GM19099 (cell line): Measurements from ENCODE around the gene TGIF1.

Experiments
- POLR2A ChIP-seq: IDR thresholded peaks from 3 replicates; pipeline ENCODE4 v1.6.1; 2011; ENCODE audit warnings: low read depth; ENCODE audit not compliant: insufficient read length; ENCODE audit errors: extremely low read depth

Gene TGIF1

DNA sequence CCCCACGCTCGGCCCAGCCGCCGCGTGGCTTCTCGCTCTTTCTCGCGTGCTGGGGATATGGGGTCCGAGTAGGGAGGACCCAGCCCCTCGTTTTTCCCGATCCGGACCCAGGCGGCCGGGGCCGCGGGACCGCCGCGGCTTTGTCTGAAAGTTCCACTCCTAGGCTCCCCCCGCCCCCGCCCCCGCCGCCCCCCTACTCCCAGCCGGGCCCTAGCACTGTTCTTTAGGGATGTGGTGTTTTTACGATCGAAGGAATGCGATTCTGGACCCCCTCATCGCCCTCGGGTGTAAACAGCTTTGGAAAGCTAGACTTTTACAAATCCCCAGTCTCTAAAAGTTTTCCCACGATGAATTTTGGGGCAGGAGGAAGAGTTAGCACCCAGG is 819 bp downstream of the TGIF1 start:
- no peak for TF ChIP-seq POLR2A

DNA sequence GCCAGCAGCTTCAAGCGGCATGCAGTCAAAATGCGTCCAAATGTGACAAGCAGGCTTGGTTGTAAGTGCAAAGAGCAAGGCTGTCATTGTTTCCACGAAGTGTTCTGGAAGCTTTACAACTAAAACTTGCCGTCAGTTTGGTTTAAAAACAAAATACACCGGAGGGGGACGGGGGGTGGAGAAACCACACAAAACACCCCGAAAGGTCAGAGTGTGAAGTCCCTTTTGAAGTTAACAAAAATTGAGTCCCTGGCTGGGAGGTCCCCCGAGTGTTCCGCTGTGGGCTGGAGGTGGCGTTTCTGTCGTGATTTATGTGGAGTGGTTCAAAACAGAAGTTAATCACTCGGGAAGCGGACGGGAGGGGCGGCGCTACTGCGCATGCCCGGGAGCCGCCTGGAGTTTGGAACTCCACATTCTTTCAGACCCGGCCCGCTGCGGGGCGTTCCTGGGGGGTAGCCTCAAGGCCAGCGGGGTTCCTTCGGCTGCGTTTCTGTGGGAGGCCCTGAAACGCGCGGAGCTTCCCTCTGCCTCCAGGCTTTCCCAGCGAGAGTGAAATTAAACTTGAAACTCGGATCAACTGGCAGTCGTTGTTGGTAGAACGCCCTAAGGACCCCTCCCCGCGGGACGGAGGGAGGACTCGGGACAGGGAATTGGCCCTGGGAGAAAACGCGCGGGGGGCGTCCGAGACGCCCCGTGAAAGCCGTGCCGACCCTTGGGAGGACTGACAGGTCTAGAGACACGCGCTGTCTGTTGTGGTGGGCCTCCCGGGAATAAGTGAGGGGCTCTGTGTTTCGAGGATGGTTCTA is 1.4 kb downstream of the TGIF1 start:
- peak; percentile 47 for TF ChIP-seq POLR2A

DNA sequence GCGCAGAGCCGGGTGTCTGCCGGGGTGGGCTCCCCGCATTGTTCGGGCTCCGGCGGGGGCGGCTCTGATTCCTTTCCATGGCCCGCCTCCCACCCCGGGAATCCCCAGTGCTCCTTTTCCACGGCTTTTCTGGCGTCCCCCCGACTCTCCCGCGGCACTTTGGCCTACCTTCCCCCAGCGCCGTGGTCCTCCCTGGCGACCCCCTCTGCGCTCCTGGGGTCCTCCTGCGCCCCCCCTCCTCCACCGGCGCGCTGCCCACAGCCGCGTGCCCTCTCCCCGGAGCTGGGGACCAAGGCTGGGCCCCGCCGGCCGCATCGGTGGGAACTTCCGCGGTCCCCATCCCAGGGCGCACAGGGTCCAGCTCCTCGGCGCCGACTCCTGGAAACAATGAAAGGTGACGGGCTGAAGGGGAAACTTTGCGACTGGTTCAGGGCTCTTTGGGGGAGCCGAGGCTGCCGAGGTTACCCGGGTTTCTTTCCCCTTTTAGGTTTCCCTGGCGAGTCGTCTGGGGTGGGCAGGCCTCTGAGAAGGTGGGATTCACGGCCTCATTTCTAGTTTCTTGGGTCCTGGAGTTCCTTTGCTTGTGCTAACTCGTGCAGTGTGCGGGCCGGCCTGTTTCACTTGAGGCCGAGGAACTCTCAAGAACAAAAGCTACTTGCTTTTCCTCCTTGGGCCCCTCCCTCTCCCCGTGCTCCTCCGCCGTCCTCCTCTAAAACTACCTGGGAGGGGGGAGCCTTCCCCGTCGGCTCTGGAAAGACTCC is 2.2 kb downstream of the TGIF1 start:
- TF ChIP-seq POLR2A = no peak

GRCh38 chr18:3452750-3453539 is 3.0 kb downstream of the TGIF1 start:
- no peak for TF ChIP-seq POLR2A

- no peak for TF ChIP-seq POLR2A
Observed at GRCh38 chr18:3453540-3454364, 3.8 kb downstream of the TGIF1 start.

GRCh38 chr18:3454365-3455089 is 4.6 kb downstream of the TGIF1 start:
- TF ChIP-seq POLR2A = no peak

DNA sequence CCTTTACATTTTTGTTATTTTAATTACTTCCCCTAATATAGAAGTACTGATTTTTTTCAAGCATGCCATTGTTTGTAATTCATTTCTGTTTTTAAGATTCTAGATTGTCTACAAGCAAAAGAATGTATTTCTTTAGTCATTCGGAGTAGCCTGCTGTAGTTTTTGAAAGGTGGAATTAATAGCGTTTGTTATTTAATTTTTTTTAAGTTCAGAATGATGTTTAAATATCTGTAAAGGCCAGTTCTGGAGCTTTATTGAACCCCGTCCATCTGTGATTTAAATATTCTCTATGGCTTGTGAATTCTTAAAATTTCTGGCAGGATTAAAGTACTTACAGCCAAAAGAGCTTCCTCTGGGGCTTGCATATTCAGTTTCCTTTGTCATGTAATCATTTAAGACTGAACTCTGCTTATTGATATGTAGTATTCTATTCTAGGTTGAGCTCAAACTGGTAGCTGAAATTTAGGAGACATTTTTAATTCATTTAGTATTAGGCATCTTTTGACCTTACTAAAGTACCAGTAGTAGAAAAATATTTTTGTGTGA is 5.2 kb downstream of the TGIF1 start:
- TF ChIP-seq POLR2A = no peak

- TF ChIP-seq POLR2A = no peak
Observed at GRCh38 chr18:3455907-3456685, 6.1 kb downstream of the TGIF1 start.

DNA sequence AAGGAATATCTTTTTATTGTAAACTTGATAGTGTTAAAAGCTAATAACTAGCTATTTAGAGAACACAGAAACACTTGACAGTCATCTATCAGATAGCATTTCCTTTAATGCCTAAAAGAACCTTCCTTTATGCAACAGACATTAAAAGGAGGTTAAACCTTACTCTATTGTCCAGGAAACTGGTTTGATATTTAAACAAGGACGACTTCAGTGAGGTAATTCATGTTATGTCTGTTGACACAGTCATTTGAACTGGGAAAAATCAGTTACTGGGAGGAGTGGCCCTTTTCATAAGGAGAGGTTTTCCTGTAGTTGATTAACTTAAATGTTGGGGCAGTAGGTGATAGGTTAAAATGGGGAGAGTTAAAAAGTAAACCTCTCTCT is 6.7 kb downstream of the TGIF1 start:
- no peak for TF ChIP-seq POLR2A

- TF ChIP-seq POLR2A = no peak
Observed at GRCh38 chr18:3457261-3457724, 7.3 kb downstream of the TGIF1 start.

DNA sequence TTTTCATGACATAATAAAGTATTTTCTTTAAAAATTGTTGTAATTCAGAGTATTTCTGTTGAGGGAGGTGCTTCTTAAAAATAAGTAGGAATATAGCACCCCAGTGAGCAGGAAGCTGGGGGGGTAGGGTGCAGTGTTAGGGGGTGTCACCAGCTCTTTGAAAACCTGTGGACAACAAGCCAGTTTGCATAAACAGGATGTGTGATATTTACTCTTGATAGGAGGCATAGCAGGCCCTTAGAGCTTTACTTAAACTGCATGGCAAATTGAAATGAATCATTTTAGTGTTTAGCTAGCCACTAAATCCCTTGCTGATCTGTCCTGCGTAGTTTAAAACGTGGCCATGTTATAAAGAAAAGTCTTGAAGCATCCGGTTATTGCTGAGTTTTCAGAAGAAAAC is 8.4 kb downstream of the TGIF1 start:
- TF ChIP-seq POLR2A = no peak

GRCh38 chr18:3458952-3459853 is 9.2 kb downstream of the TGIF1 start:
- no peak for TF ChIP-seq POLR2A
